AG08395 (cell line): ENCODE results near the gene COX10.
"Not testable (repeated sequence)": the region's sequence is repeated elsewhere in the genome, so short reads cannot be mapped to it uniquely, and the experiment has no call there.

Experiments
- DNase-seq: peaks from one replicate; pipeline ENCODE4 v3.0.0; 2012; ENCODE audit warnings: mixed read lengths, low spot score

Gene COX10

GRCh38 chr17:14205992-14206461 is 136.7 kb downstream of the COX10 start:
- no peak for DNase-seq

- no peak for DNase-seq
Observed at GRCh38 chr17:14206891-14207290, 137.6 kb downstream of the COX10 start.

- DNase-seq = no peak
Observed at GRCh38 chr17:14207791-14208190, 138.5 kb downstream of the COX10 start.

GRCh38 chr17:14209215-14209614 is 139.9 kb downstream of the COX10 start:
- no peak for DNase-seq

GRCh38 chr17:14211246-14211645 is 141.9 kb downstream of the COX10 start:
- DNase-seq = no peak

GRCh38 chr17:14211801-14212200 is 142.5 kb downstream of the COX10 start:
- DNase-seq = no peak

GRCh38 chr17:14212401-14212800 is 143.1 kb downstream of the COX10 start:
- no peak for DNase-seq

GRCh38 chr17:14214271-14214670 is 145.0 kb downstream of the COX10 start:
- peak; percentile 46 for DNase-seq

- DNase-seq = no peak
Observed at GRCh38 chr17:14222611-14223010, 153.3 kb downstream of the COX10 start.

GRCh38 chr17:14225254-14225980 is 156.1 kb downstream of the COX10 start:
- DNase-seq = no peak

- DNase-seq = no peak
Observed at GRCh38 chr17:14227052-14227451, 157.7 kb downstream of the COX10 start.

GRCh38 chr17:14228903-14229302 is 159.6 kb downstream of the COX10 start:
- DNase-seq = no peak

GRCh38 chr17:14231187-14231586 is 161.9 kb downstream of the COX10 start:
- DNase-seq = peak; percentile 21

- not testable (repeated sequence) for DNase-seq
Observed at GRCh38 chr17:14235047-14235446, 165.7 kb downstream of the COX10 start.

- DNase-seq = not testable (repeated sequence)
Observed at GRCh38 chr17:14236032-14236431, 166.7 kb downstream of the COX10 start.

GRCh38 chr17:14236762-14237161 is 167.5 kb downstream of the COX10 start, which contains the start of gene CDRT15:
TSS of gene CDRT15 (minus strand) at chr17:14236862. CDS start at chr17:14236833, 29 bp downstream.
- DNase-seq = not testable (repeated sequence)

- DNase-seq = not testable (repeated sequence)
Observed at GRCh38 chr17:14239271-14239670, 170.0 kb downstream of the COX10 start.

- no peak for DNase-seq
Observed at GRCh38 chr17:14245002-14245401, 175.7 kb downstream of the COX10 start.

GRCh38 chr17:14245629-14246028 is 176.3 kb downstream of the COX10 start:
- DNase-seq = no peak
